Naive thymus-derived CD4-positive, alpha-beta T cell (primary cell): ENCODE results near the gene C1orf198. TPM values are rescaled to one million over a fixed set of nuclear protein-coding genes. Genes with fewer than 3 reads are reported as not detected.

Experiments
- ATAC-seq: fragments of 150-1000 bp; cut with Tn5 transposase; 2 replicates; pipeline ENCODE4 v1.10.0; 2021; ENCODE audit warnings: mild to moderate bottlenecking, moderate library complexity
- CTCF ChIA-PET: fragments of 350-600 bp; sonication (Branson Sonifier 250); formaldehyde crosslinking; loops from one replicate; lab custom pipeline; 2021; ENCODE audit warnings: antibody characterized with exemption; lab: Charles Lee
- POLR2A ChIA-PET: fragments of 350-600 bp; sonication (Branson Sonifier 250); formaldehyde crosslinking; loops from one replicate; lab custom pipeline; 2021; ENCODE audit warnings: antibody characterized with exemption, inconsistent platforms; lab: Charles Lee
- DNase-seq, 9 donors: peaks; one replicate each; pipeline versions ENCODE4 v3.0.0 to v3.0.0-alpha.2; 2020 to 2022; ENCODE audit warnings: mixed read lengths in 1 of 9
- H3K27ac ChIP-seq: one replicate; pipeline ENCODE4 v1.7.0; 2013; ENCODE audit warnings: mild to moderate bottlenecking, low read depth, low read length, moderate library complexity
- H3K27me3 ChIP-seq, 2 donors: one replicate each; pipeline ENCODE4 v1.7.0; 2013; ENCODE audit warnings: low read length in 2 of 2, mild to moderate bottlenecking in 2 of 2, moderate library complexity in 2 of 2; ENCODE audit not compliant: control insufficient read depth in 2 of 2, insufficient read depth in 2 of 2
- H3K36me3 ChIP-seq, 3 experiments: 1 replicate in 2 of 3; 2 replicates in 1 of 3; pipeline ENCODE4 v1.7.0; 2013; ENCODE audit warnings: low read length in 3 of 3, mild to moderate bottlenecking in 3 of 3, moderate library complexity in 1 of 3; ENCODE audit not compliant: insufficient read depth in 3 of 3, control insufficient read depth in 2 of 3
- H3K4me1 ChIP-seq, 2 donors: one replicate each; pipeline ENCODE4 v1.7.0; 2013; ENCODE audit warnings: low read length in 2 of 2, mild to moderate bottlenecking in 2 of 2, moderate library complexity in 1 of 2; ENCODE audit not compliant: control insufficient read depth in 2 of 2, insufficient read depth in 2 of 2
- H3K4me3 ChIP-seq: 2 replicates; pipeline ENCODE4 v1.7.0; 2013; ENCODE audit warnings: mild to moderate bottlenecking, low read length
- H3K9me3 ChIP-seq, 3 experiments: 1 replicate in 2 of 3; 2 replicates in 1 of 3; pipeline ENCODE4 v1.7.0; 2013; ENCODE audit warnings: low read length in 3 of 3; ENCODE audit not compliant: control insufficient read depth in 2 of 3
- H3K27ac Mint-ChIP-seq, 9 donors: one replicate each; pipeline ENCODE4 v1.8.0; 2020 to 2022; ENCODE audit warnings: mixed read lengths in 9 of 9, mild to moderate bottlenecking in 8 of 9, moderate library complexity in 5 of 9, inconsistent platforms in 2 of 9
- H3K27me3 Mint-ChIP-seq, 5 donors: one replicate each; pipeline ENCODE4 v1.8.0; 2021 to 2022; ENCODE audit warnings: mixed read lengths in 5 of 5, mild to moderate bottlenecking in 1 of 5
- H3K36me3 Mint-ChIP-seq, 5 donors: one replicate each; pipeline ENCODE4 v1.8.0; 2020 to 2022; ENCODE audit warnings: mixed read lengths in 5 of 5, mild to moderate bottlenecking in 3 of 5, inconsistent platforms in 1 of 5
- H3K4me1 Mint-ChIP-seq, 7 donors: one replicate each; pipeline ENCODE4 v1.8.0; 2020 to 2022; ENCODE audit warnings: mixed read lengths in 7 of 7, mild to moderate bottlenecking in 3 of 7, inconsistent platforms in 1 of 7
- H3K4me3 Mint-ChIP-seq, 10 donors: one replicate each; pipeline ENCODE4 v1.8.0; 2020 to 2022; ENCODE audit warnings: mild to moderate bottlenecking in 10 of 10, mixed read lengths in 10 of 10, moderate library complexity in 6 of 10, inconsistent platforms in 2 of 10
- H3K9me3 Mint-ChIP-seq, 11 donors: one replicate each; pipeline ENCODE4 v1.8.0; 2020 to 2022; ENCODE audit warnings: mixed read lengths in 11 of 11, mild to moderate bottlenecking in 4 of 11, inconsistent platforms in 1 of 11, moderate library complexity in 1 of 11
- intact Hi-C, 2 donors: fragments of 100-400 bp; cut with micrococcal nuclease; formaldehyde crosslinking; loops; one replicate each; pipeline ENCODE4 v1.15.1; 2023
- polyA plus RNA-seq, 2 donors: library from polyadenylated mRNA; unstranded; fragments of 300-500 nt; fragmentation: Illumina TruSeq; gene quantifications; one replicate each; pipeline ENCODE4 v1.2.3, GENCODE V29; 2021
- total RNA-seq, 6 experiments: library from RNA in 5 of 6; stranded (reverse) in 5 of 6; gene quantifications; 1 replicate in 5 of 6; 2 replicates in 1 of 6; pipeline ENCODE4 v1.2.3 and lab custom pipeline; 2021 to 2026

Gene C1orf198
- total and polyA plus RNA-seq, 7 experiments from 2014 or later: 2.9 to 8.1 (median 4.4) TPM

GRCh38 chr1:230864441-230864840 lies 3.9 kb downstream of the C1orf198 start:
- H3K27me3 Mint-ChIP-seq: peaks cover 0 to 22% (median 2%) of the 10 kb centered on the region in 5 donors
- CTCF ChIA-PET: no interaction called here
- peaks cover 0 to 3% (median 0%) of the 10 kb centered on the region in 5 donors for H3K36me3 Mint-ChIP-seq
- no peak overlapping the region for H3K4me3 Mint-ChIP-seq
- H3K27ac ChIP-seq: no peak overlapping the region
- H3K4me1 Mint-ChIP-seq: peaks cover 13 to 41% (median 32%) of the 10 kb centered on the region in 7 donors
- no peaks in the 10 kb centered on the region for H3K9me3 ChIP-seq
- peaks cover 0 to 3% of the 10 kb centered on the region in 2 donors for H3K27me3 ChIP-seq
- peaks cover 0 to 3% (median 0%) of the 10 kb centered on the region in 3 experiments for H3K36me3 ChIP-seq
- DNase-seq (no peak), ATAC-seq (no peak)
- H3K9me3 Mint-ChIP-seq: no peaks in the 10 kb centered on the region
- H3K4me1 ChIP-seq: peaks cover 0 to 5% of the 10 kb centered on the region in 2 donors
- intact Hi-C loops: loop anchor here in 1 of 2 donors (10.0 kb wide), 2 partner anchors 470 to 660 kb away; partner anchors contain the start of genes EXOC8, SPRTN and TSNAX
- POLR2A ChIA-PET: no interaction called here
- H3K4me3 ChIP-seq: no peak overlapping the region
- peak overlapping the region in 1 of 9 donors; percentile 52 for H3K27ac Mint-ChIP-seq

DNA sequence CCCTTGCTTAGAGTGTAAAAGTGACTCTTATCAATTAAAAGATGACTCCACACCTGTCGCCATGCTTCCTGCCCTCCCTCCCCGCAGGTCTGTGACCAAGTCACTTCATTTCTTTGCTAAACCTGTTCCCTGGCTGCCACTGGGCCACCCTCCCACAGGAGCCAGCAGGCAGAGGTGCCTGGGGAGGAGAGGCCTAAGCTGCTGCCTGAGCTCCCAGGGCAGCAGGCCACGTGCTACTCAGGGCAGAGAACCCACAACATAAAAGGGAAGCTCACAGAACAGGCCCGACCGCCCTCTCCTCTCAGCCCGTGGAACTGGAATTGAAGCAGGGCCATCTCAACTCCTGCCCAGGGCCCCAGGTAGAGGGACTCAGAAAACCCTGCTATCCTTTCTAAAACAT lies 4.9 kb downstream of the C1orf198 start:
- Histone ChIP-seq H3K4me3 (no peak overlapping the region), H3K9me3 (no peaks in the 10 kb centered on the region), H3K4me1 (no peaks in the 10 kb centered on the region), H3K36me3 (peaks cover 0 to 3% (median 0%) of the 10 kb centered on the region in 3 experiments), H3K27ac (no peak overlapping the region), H3K27me3 (no peaks in the 10 kb centered on the region)
- H3K4me3 Mint-ChIP-seq: peak overlapping the region in 1 of 10 donors; percentile 4
- intact Hi-C loops: loop anchor here in 1 of 2 donors (10.0 kb wide), 2 partner anchors 471 to 661 kb away; partner anchors contain the start of genes EXOC8, SPRTN and TSNAX
- H3K27me3 Mint-ChIP-seq: peaks cover 0 to 14% (median 0%) of the 10 kb centered on the region in 5 donors
- H3K27ac Mint-ChIP-seq: peak overlapping the region in 1 of 9 donors; percentile 77
- no peaks in the 10 kb centered on the region for H3K9me3 Mint-ChIP-seq
- peaks cover 0 to 3% (median 0%) of the 10 kb centered on the region in 5 donors for H3K36me3 Mint-ChIP-seq
- ChIA-PET CTCF (no interaction called here), POLR2A (no interaction called here)
- ATAC-seq (no peak), DNase-seq (no peak)
- peaks cover 13 to 33% (median 27%) of the 10 kb centered on the region in 7 donors for H3K4me1 Mint-ChIP-seq

DNA sequence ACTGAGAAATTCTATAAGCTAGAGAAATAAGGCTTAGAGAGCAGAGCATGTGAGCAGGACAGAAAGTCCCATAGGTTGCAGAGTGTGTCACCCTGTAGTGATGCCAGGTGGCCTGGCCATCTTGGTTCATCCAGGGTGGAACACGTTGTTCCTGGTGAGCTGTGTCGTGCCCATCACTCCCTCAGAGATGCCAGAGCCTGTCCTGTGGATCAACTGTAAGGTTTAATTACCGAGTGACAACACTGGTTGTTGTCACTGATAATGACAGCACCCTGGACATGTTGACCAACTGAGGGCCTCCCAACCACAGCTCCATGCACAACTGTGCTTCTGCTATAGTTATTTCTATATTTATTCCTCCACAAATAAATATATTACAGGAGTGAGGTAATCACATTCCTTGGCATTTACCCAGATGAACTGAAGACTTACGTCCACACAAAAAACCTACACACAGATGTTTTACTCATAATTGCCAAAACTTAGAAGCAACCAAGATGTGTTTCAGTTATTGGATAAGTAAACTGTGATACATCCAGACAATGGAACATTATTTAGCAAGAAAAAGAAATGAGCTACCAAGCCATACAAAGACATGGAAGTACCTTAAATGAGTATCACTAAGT lies 6.2 kb downstream of the C1orf198 start:
- Histone ChIP-seq H3K36me3 (no peaks in the 10 kb centered on the region), H3K9me3 (no peaks in the 10 kb centered on the region), H3K4me3 (no peak overlapping the region), H3K27me3 (no peaks in the 10 kb centered on the region), H3K27ac (no peak overlapping the region), H3K4me1 (no peaks in the 10 kb centered on the region)
- no peak for ATAC-seq
- peaks cover 0 to 8% (median 0%) of the 10 kb centered on the region in 5 donors for H3K27me3 Mint-ChIP-seq
- H3K4me1 Mint-ChIP-seq: peaks cover 9 to 27% (median 22%) of the 10 kb centered on the region in 7 donors
- ChIA-PET POLR2A (no interaction called here), CTCF (no interaction called here)
- DNase-seq: no peak
- intact Hi-C loops: loop anchor here in 1 of 2 donors (10.0 kb wide), 2 partner anchors 473 to 663 kb away; partner anchors contain the start of genes EXOC8, SPRTN and TSNAX
- peak overlapping the region in 1 of 9 donors; percentile 42 for H3K27ac Mint-ChIP-seq
- peaks cover 0 to 3% (median 0%) of the 10 kb centered on the region in 5 donors for H3K36me3 Mint-ChIP-seq
- no peaks in the 10 kb centered on the region for H3K9me3 Mint-ChIP-seq
- no peak overlapping the region for H3K4me3 Mint-ChIP-seq

- no peaks in the 10 kb centered on the region for H3K36me3 ChIP-seq
- no peak overlapping the region for H3K27ac ChIP-seq
- no peaks in the 10 kb centered on the region for H3K27me3 ChIP-seq
- intact Hi-C loops: loop anchor here in 1 of 2 donors (10.0 kb wide), 2 partner anchors 473 to 663 kb away; partner anchors contain the start of genes EXOC8, SPRTN and TSNAX
- Mint-ChIP-seq H3K4me1 (peaks cover 5 to 21% (median 17%) of the 10 kb centered on the region in 7 donors), H3K36me3 (peaks cover 0 to 3% (median 0%) of the 10 kb centered on the region in 5 donors), H3K27ac (peak overlapping the region in 1 of 9 donors; percentile 42), H3K27me3 (peaks cover 0 to 2% (median 0%) of the 10 kb centered on the region in 5 donors), H3K4me3 (no peak overlapping the region), H3K9me3 (no peaks in the 10 kb centered on the region)
- ATAC-seq: no peak
- ChIA-PET POLR2A (no interaction called here), CTCF (no interaction called here)
- no peak overlapping the region for H3K4me3 ChIP-seq
- DNase-seq: no peak
- no peaks in the 10 kb centered on the region for H3K4me1 ChIP-seq
- H3K9me3 ChIP-seq: no peaks in the 10 kb centered on the region
Observed at GRCh38 chr1:230861489-230861888, 6.8 kb downstream of the C1orf198 start.

- Mint-ChIP-seq H3K27me3 (no peaks in the 10 kb centered on the region), H3K9me3 (no peaks in the 10 kb centered on the region), H3K4me3 (no peak overlapping the region), H3K4me1 (peaks cover 5 to 20% (median 13%) of the 10 kb centered on the region in 7 donors), H3K27ac (no peak overlapping the region), H3K36me3 (peaks cover 0 to 3% (median 0%) of the 10 kb centered on the region in 5 donors)
- H3K9me3 ChIP-seq: no peaks in the 10 kb centered on the region
- H3K36me3 ChIP-seq: no peaks in the 10 kb centered on the region
- ATAC-seq (no peak), DNase-seq (no peak)
- POLR2A ChIA-PET: no interaction called here
- no peaks in the 10 kb centered on the region for H3K27me3 ChIP-seq
- no peaks in the 10 kb centered on the region for H3K4me1 ChIP-seq
- H3K27ac ChIP-seq: no peak overlapping the region
- CTCF ChIA-PET: no interaction called here
- intact Hi-C loops: loop anchor here in 1 of 2 donors (10.0 kb wide), 2 partner anchors 474 to 664 kb away; partner anchors contain the start of genes EXOC8, SPRTN and TSNAX
- no peak overlapping the region for H3K4me3 ChIP-seq
Observed at GRCh38 chr1:230860617-230861384, 7.5 kb downstream of the C1orf198 start.

GRCh38 chr1:230858918-230859729 lies 9.2 kb downstream of the C1orf198 start:
- no peak overlapping the region for H3K4me3 Mint-ChIP-seq
- CTCF ChIA-PET: no interaction called here
- H3K4me3 ChIP-seq: no peak overlapping the region

More at GRCh38 chr1:230858918-230859729, 9.2 kb downstream of the C1orf198 start:
- Mint-ChIP-seq H3K4me1 (peaks cover 5 to 15% (median 13%) of the 10 kb centered on the region in 7 donors), H3K27ac (no peak overlapping the region), H3K9me3 (no peaks in the 10 kb centered on the region), H3K27me3 (no peaks in the 10 kb centered on the region), H3K36me3 (peaks cover 0 to 14% (median 10%) of the 10 kb centered on the region in 5 donors)
- H3K27ac ChIP-seq: no peak overlapping the region
- no peaks in the 10 kb centered on the region for H3K36me3 ChIP-seq
- no peaks in the 10 kb centered on the region for H3K9me3 ChIP-seq
- ATAC-seq (no peak), DNase-seq (no peak)
- no peaks in the 10 kb centered on the region for H3K27me3 ChIP-seq
- intact Hi-C loops: no loop called here
- H3K4me1 ChIP-seq: no peaks in the 10 kb centered on the region
- POLR2A ChIA-PET: no interaction called here
